D721Med (cell line): ENCODE results near the gene MMP19.

Experiments used
- DNase-seq: peaks from one replicate; pipeline ENCODE4 v3.0.0; 2011; ENCODE audit warnings: low spot score; ENCODE audit not compliant: insufficient read length
- FAIRE-seq: peaks from 2 replicates; lab custom pipeline; 2011; peaks lifted over from hg19 to GRCh38; lab: Jason Lieb, UNC
- CTCF ChIP-seq: IDR thresholded peaks from 2 replicates; pipeline ENCODE4 v1.5.1; 2012; ENCODE audit warnings: mild to moderate bottlenecking, control low read depth; ENCODE audit not compliant: insufficient read depth; ENCODE audit errors: missing control alignments

The MMP19 gene

GRCh38 chr12:55814257-55814656 lies 28.5 kb downstream of the MMP19 start:
- no peak for FAIRE-seq
- no peak for DNase-seq
- TF ChIP-seq CTCF: no peak

DNA sequence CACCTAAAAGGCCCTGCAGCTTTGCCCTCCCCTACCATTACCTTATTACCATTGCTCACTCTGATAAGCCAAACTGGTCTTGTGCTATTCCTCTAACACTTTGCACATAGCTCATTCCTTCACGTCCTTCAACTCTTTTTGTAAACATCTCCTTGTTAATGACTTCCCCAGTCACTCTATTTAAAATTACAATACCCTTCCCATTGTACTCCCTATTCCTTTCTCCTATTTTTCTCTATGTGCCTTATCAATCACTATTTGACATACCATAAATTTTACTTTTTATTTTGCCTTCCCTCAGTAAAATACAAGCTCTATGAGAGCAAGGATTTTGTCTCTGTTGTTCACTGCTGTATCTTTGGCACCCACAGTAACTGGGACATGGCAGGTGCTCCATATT lies 30.6 kb downstream of the MMP19 start:
- TF ChIP-seq CTCF: no peak
- DNase-seq: no peak
- no peak for FAIRE-seq

DNA sequence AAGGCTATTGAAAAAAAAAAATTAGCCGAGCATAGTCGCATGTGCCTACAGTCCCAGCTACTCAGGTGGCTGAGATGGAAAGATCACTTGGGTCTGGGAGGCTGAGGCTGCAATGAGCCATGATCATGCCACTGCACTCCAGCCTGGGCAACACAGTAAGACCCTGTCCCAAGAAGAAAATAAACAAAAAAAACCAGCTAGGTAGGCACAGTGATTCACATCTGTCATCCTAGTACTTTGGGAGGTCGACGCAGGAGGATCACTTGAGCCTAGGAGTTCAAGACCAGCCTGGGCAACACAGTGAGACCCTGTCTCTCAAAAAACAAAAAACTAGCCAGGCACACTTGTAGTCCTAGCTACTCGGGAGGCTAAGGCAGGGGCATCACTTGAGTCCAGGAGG lies 33.5 kb downstream of the MMP19 start:
- no peak for FAIRE-seq
- no peak for DNase-seq
- TF ChIP-seq CTCF: no peak

DNA sequence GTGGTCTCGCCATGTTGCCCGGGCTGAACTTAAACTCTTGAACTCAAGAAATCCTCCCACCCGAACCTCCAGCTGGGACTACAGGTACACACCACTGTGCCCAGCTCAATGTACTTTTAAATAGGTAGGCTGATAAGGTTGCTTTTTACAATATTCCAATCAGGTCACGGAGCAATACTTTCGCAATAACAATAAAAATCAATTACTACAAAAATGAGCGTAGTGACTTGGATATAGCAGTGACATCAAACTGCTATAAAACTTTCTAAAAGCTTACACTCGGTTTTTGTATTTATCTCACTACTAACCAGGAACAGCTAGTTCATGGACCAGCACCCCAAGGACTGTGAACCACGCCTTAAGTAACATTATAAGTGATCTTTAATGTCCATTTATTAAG lies 35.8 kb downstream of the MMP19 start:
- TF ChIP-seq CTCF: no peak
- DNase-seq: no peak
- no peak for FAIRE-seq

DNA sequence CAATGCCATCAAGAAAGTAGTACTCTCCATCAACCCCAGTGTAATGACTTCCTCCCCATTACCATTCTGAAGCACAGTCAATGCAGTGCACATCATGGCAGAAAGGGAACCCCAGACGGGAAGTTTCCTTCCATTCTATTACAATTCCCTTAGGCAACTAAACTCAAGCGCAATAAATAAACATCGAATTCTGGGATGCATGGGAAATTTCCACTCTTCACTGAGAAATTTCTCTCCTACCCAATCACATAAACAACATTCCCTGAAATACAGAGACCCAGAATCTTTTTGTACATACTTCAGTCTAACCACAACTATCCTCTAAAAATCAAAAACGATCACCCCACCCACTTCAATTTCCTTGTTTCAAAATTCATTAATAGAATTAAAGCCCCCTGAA lies 45.2 kb downstream of the MMP19 start:
- TF ChIP-seq CTCF: no peak
- FAIRE-seq: no peak

DNA sequence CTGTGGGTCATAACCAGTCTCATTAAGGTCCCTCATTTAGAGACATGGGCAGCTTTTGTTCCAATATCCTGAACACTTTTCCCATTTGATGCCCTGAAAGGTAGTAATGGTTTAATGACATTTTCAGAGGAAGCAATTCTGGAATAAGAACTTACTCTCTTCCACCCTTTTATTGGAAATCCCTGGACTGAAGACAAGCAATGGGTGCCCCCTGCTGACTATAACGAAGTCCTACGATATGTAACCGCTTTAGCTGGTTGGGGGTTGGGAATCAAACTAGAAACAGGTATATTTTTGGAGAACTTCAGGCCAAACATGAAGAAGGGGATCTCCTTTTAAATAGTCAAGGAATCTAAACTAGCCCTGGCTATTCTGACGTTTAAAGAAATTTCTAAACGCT lies 45.7 kb downstream of the MMP19 start:
- FAIRE-seq: no peak
- DNase-seq: no peak
- peak; percentile 61 for TF ChIP-seq CTCF

More for the DNA sequence above, 45.2 kb downstream of the MMP19 start:
- no peak for DNase-seq

DNA sequence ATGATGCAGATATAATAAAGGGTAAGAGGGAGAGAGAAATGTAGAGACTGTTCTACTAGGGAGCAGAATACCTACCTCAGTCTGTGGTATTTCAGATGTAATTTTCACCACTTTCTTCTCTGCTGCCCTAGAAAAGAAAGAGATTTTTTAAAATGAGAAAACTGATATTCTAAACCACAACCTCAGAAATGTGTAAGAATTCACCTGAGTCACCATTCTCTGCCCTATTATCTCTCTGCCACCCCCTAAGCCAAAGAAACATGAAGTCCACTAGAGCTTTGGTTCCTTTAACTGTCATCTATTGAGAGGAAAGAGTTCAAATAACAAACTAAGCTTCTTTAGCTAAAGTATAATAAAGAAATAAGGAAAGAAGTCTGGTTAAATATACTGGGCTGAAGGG lies 46.8 kb downstream of the MMP19 start:
- TF ChIP-seq CTCF: no peak
- no peak for FAIRE-seq

More for the DNA sequence above, 46.8 kb downstream of the MMP19 start:
- no peak for DNase-seq
